ENCODE results near the gene PDCL3. TPM values are rescaled to one million over a fixed set of nuclear protein-coding genes. Genes with fewer than 3 reads are reported as not detected.

PDCL3 gene
- total and polyA plus RNA-seq, 2 experiments from 2014 or later = 28.1 to 72.4 TPM

Small RNAs within 50 kb of the gene (small RNA-seq; reads per million reads assigned to genes)
- not detected for gene HMGN2P22 (ENCODE audit: low replicate concordance)

Other genes starting within 250 kb of the PDCL3 start
- gene LONRF2, start 240.5 kb upstream of the PDCL3 start, total RNA-seq (2014; rRNA removed; shearing (Covaris generic)) = 0.24 and 0.35 TPM in 2 replicates
- gene LONRF2, start 240.5 kb upstream of the PDCL3 start, polyA plus RNA-seq (2016; fragmentation: Nextera tagmentation; extraction: Ambion mirVana) = 0.03 and 0.05 TPM in 2 replicates
- gene CHST10, start 145.3 kb upstream of the PDCL3 start, total RNA-seq (2014; rRNA removed; shearing (Covaris generic)) = 22.2 and 24.5 TPM in 2 replicates
- 7.7 and 9.1 TPM in 2 replicates for gene CHST10, start 145.3 kb upstream of the PDCL3 start, polyA plus RNA-seq (2016; fragmentation: Nextera tagmentation; extraction: Ambion mirVana)
- gene NMS, start 92.5 kb upstream of the PDCL3 start, total RNA-seq (2014; rRNA removed; shearing (Covaris generic)) = not detected in 2 replicates
- gene NMS, start 92.5 kb upstream of the PDCL3 start, polyA plus RNA-seq (2016; fragmentation: Nextera tagmentation; extraction: Ambion mirVana) = not detected in 2 replicates